ENCODE results near the gene CYP2C9.

CYP2C9 gene

DNA sequence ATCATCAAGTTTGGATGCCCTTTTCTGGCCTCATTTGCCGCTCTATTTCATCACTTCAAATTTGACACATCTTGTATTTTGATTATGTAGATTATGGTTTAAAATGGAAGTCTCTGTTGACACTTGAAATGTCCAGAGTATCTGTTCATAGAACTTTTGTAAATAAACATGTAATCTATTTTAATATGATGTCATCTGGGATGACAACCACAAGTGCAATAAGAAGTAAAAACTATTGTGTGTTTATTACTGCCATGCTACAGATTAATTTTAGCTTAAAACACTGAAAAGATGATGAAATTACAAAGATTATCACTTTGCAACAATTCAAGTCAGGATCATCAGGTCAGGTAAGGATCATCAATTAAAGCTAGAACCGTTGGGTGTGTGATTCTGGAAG, 100.8 kb downstream of the CYP2C9 start:
- no peak for DNase-seq (ENCODE audit: low read depth in 2 of 2)

Measured in stimulated activated CD8-positive, alpha-beta memory T cell treated with anti-CD3 and anti-CD28 coated beads, Interleukin-7, amount 100 ng/mL, for 4 hours (primary cell).